ENCODE data around the gene ELP1. TPM values are rescaled to one million over a fixed set of nuclear protein-coding genes. Genes with fewer than 3 reads are reported as not detected.
"Not testable (repeated sequence)": the region's sequence is repeated elsewhere in the genome, so short reads cannot be mapped to it uniquely, and the experiment has no call there.

Gene ELP1
- total and polyA plus RNA-seq, 2 donors from 2014 or later = 12.9 to 25.2 TPM

DNA sequence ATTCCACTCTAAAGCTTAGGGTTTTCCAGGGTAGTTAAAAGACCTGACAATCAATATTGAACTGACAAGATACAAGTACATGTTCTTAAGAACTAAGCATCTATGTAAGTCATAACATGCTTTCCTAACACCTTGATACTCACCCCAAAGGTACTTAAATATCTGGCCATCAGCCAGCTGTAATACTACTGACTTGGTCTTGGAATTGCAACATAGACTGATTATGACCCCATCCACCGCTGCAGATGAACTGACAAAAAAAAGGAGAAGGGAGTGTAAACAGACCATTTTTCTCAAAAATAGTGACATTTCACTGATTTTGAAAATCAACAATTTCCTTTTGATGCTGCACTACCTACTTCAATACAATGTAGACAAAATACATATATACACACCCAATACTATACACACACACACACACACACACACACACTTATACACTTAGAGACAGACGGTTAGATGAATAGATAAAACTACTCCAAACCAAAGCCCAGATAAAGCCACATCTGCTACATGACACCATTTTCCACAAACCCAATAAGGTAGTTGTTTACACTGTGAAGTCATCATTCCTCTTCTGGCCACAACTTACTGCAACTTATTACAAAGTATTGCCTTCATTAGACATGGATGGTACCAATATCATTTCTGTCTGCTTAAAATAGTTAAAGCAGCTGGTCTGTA lies 30.4 kb downstream of the ELP1 start:
- no peaks in the 10 kb centered on the region for H3K4me1 ChIP-seq (ENCODE audit: control insufficient read depth in 2 of 3, insufficient read depth in 2 of 3, low read depth in 1 of 3, low read length in 3 of 3)
- no peak for DNase-seq
- H3K27ac ChIP-seq (ENCODE audit: low read depth in 2 of 2, low read length in 2 of 2) = no peak overlapping the region
- no peak for FAIRE-seq
- H3K9me3 ChIP-seq (ENCODE audit: control insufficient read depth in 2 of 3, insufficient read depth in 1 of 3, low read length in 3 of 3) = no peaks in the 10 kb centered on the region
- no peaks in the 10 kb centered on the region for H3K27me3 ChIP-seq (ENCODE audit: control insufficient read depth, insufficient read depth, low read length)
- intact Hi-C loops (cut with DNase I) = no loop called here
- H3K9ac ChIP-seq (ENCODE audit: low read length in 3 of 3) = no peak overlapping the region
- H3K4me3 ChIP-seq (ENCODE audit: low read length in 3 of 3) = no peak overlapping the region
- TF ChIP-seq, protein P1, sequence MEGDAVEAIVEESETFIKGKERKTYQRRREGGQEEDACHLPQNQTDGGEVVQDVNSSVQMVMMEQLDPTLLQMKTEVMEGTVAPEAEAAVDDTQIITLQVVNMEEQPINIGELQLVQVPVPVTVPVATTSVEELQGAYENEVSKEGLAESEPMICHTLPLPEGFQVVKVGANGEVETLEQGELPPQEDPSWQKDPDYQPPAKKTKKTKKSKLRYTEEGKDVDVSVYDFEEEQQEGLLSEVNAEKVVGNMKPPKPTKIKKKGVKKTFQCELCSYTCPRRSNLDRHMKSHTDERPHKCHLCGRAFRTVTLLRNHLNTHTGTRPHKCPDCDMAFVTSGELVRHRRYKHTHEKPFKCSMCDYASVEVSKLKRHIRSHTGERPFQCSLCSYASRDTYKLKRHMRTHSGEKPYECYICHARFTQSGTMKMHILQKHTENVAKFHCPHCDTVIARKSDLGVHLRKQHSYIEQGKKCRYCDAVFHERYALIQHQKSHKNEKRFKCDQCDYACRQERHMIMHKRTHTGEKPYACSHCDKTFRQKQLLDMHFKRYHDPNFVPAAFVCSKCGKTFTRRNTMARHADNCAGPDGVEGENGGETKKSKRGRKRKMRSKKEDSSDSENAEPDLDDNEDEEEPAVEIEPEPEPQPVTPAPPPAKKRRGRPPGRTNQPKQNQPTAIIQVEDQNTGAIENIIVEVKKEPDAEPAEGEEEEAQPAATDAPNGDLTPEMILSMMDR (IDR thresholded peaks at IDR 0.05; ENCODE audit: borderline replicate concordance, extremely low read depth, insufficient read depth) = no peak
- peaks cover 0 to 65% (median 39%) of the 10 kb centered on the region in 3 donors for H3K36me3 ChIP-seq (ENCODE audit: control insufficient read depth in 2 of 3, insufficient read depth in 3 of 3, low read length in 3 of 3)

DNA sequence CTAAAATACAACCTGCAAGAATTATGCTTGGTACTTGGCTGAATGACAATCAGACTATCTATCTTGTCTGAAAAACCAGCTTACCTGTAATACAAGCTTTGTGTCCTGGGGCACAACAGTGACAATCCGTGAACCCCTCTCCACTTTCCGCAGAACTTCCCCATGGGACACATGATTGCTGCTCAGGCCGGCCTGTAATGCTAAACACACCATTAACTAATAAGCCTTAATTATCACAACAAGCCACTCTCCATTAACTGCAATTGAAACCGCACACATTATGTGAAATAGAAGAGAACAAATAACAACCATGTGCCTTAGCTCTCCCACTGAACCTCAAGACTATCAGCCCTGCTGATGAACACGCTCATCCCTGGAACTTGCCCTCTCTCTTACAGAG lies 33.7 kb downstream of the ELP1 start:
- Histone ChIP-seq H3K4me3 (ENCODE audit: low read length in 3 of 3) (no peak overlapping the region), H3K27me3 (ENCODE audit: control insufficient read depth, insufficient read depth, low read length) (no peaks in the 10 kb centered on the region), H3K27ac (ENCODE audit: low read depth in 2 of 2, low read length in 2 of 2) (no peak overlapping the region), H3K36me3 (ENCODE audit: control insufficient read depth in 2 of 3, insufficient read depth in 3 of 3, low read length in 3 of 3) (peaks cover 6 to 50% (median 36%) of the 10 kb centered on the region in 3 donors), H3K9ac (ENCODE audit: low read length in 3 of 3) (no peak overlapping the region), H3K4me1 (ENCODE audit: control insufficient read depth in 2 of 3, insufficient read depth in 2 of 3, low read depth in 1 of 3, low read length in 3 of 3) (no peaks in the 10 kb centered on the region), H3K9me3 (ENCODE audit: control insufficient read depth in 2 of 3, insufficient read depth in 1 of 3, low read length in 3 of 3) (no peaks in the 10 kb centered on the region)
- DNase-seq (no peak), FAIRE-seq (no peak)
- intact Hi-C loops (cut with DNase I) = no loop called here
- TF ChIP-seq, protein P1 (IDR thresholded peaks at IDR 0.05; ENCODE audit: borderline replicate concordance, extremely low read depth, insufficient read depth) = no peak

GRCh38 chr9:108899023-108899695 lies 34.8 kb downstream of the ELP1 start:
- peaks cover 6 to 57% (median 36%) of the 10 kb centered on the region in 3 donors for H3K36me3 ChIP-seq (ENCODE audit: control insufficient read depth in 2 of 3, insufficient read depth in 3 of 3, low read length in 3 of 3)
- H3K9me3 ChIP-seq (ENCODE audit: control insufficient read depth in 2 of 3, insufficient read depth in 1 of 3, low read length in 3 of 3); intact Hi-C loops (cut with DNase I); H3K4me3 ChIP-seq (ENCODE audit: low read length in 3 of 3); DNase-seq; H3K4me1 ChIP-seq (ENCODE audit: control insufficient read depth in 2 of 3, insufficient read depth in 2 of 3, low read depth in 1 of 3, low read length in 3 of 3); H3K9ac ChIP-seq (ENCODE audit: low read length in 3 of 3); H3K27me3 ChIP-seq (ENCODE audit: control insufficient read depth, insufficient read depth, low read length); FAIRE-seq; H3K27ac ChIP-seq (ENCODE audit: low read depth in 2 of 2, low read length in 2 of 2): not testable (repeated sequence)

DNA sequence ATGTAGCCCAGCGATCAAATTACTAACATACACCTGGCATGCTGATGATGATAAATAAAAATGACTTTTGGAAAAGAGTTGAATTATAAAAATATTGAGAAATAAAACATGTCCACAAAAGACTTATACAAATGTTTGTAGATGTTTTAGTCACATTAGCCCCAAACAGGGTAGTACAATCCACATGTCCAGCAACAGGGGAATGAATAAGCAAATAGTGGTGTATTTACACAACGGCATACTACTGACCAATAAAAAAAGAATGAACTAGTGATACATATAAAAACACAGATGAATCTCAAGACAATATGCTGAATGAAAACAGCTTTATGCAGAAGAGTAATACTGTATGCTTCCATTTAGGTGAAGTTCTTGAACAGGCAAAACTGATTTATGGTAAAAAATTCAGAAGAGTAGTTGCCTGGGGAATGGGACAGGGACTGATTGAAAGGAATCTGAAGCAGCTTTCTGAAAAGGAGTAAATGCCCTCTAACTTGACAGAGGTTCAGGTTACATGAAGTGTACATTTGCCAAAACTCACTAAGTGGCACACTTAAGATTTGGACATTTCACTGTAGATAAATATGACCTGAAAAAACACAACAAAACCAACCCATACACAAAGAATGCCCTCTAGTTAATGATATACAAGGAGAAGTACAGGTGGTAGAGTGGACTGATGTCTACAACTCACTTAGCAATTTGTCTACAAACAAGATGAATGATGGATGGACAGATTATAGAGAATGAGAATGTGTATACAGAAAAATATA lies 36.4 kb downstream of the ELP1 start:
- H3K27ac ChIP-seq (ENCODE audit: low read depth in 2 of 2, low read length in 2 of 2) = no peak overlapping the region
- intact Hi-C loops (cut with DNase I) = no loop called here
- H3K9ac ChIP-seq (ENCODE audit: low read length in 3 of 3) = no peak overlapping the region
- FAIRE-seq (no peak), DNase-seq (no peak)
- peaks cover 6 to 68% (median 30%) of the 10 kb centered on the region in 3 donors for H3K36me3 ChIP-seq (ENCODE audit: control insufficient read depth in 2 of 3, insufficient read depth in 3 of 3, low read length in 3 of 3)
- H3K9me3 ChIP-seq (ENCODE audit: control insufficient read depth in 2 of 3, insufficient read depth in 1 of 3, low read length in 3 of 3) = no peaks in the 10 kb centered on the region
- TF ChIP-seq, protein P1 (IDR thresholded peaks at IDR 0.05; ENCODE audit: borderline replicate concordance, extremely low read depth, insufficient read depth) = no peak
- no peak overlapping the region for H3K4me3 ChIP-seq (ENCODE audit: low read length in 3 of 3)
- H3K4me1 ChIP-seq (ENCODE audit: control insufficient read depth in 2 of 3, insufficient read depth in 2 of 3, low read depth in 1 of 3, low read length in 3 of 3) = no peaks in the 10 kb centered on the region
- H3K27me3 ChIP-seq (ENCODE audit: control insufficient read depth, insufficient read depth, low read length) = no peaks in the 10 kb centered on the region

All from kidney (tissue), 14 donors.